ENCODE measurements around the gene SHOC1.

DNA sequence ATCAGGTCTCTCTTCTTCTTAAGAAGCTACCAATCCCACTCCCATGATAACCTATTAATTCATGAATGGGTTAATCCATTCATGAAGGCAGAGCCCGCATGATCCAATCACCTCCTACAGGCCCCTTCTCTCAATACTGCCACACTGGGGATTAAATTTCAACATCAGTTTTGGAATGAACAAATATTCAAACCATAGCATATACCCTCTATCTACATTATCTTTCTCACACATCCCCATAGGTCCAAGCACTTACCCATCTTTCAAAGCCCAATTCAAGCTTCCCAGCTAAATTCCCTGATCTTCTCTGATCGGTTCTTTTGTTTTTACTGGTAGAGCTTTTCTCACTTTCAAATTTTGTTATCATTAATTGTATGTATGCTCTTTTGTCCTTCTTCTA is 10.5 kb upstream of the SHOC1 start:
- TF ChIP-seq EGR1 (IDR thresholded peaks at IDR 0.05), result no peak
- TF ChIP-seq, protein P1, sequence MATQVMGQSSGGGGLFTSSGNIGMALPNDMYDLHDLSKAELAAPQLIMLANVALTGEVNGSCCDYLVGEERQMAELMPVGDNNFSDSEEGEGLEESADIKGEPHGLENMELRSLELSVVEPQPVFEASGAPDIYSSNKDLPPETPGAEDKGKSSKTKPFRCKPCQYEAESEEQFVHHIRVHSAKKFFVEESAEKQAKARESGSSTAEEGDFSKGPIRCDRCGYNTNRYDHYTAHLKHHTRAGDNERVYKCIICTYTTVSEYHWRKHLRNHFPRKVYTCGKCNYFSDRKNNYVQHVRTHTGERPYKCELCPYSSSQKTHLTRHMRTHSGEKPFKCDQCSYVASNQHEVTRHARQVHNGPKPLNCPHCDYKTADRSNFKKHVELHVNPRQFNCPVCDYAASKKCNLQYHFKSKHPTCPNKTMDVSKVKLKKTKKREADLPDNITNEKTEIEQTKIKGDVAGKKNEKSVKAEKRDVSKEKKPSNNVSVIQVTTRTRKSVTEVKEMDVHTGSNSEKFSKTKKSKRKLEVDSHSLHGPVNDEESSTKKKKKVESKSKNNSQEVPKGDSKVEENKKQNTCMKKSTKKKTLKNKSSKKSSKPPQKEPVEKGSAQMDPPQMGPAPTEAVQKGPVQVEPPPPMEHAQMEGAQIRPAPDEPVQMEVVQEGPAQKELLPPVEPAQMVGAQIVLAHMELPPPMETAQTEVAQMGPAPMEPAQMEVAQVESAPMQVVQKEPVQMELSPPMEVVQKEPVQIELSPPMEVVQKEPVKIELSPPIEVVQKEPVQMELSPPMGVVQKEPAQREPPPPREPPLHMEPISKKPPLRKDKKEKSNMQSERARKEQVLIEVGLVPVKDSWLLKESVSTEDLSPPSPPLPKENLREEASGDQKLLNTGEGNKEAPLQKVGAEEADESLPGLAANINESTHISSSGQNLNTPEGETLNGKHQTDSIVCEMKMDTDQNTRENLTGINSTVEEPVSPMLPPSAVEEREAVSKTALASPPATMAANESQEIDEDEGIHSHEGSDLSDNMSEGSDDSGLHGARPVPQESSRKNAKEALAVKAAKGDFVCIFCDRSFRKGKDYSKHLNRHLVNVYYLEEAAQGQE (IDR thresholded peaks at IDR 0.05; ENCODE audit: low read depth), result no peak
- TF ChIP-seq, protein P2, sequence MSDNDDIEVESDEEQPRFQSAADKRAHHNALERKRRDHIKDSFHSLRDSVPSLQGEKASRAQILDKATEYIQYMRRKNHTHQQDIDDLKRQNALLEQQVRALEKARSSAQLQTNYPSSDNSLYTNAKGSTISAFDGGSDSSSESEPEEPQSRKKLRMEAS (IDR thresholded peaks at IDR 0.05), result no peak
- no peak for TF ChIP-seq TAF1 (IDR thresholded peaks at IDR 0.05; ENCODE audit: low read depth)
- no peak for TF ChIP-seq RAD21 (IDR thresholded peaks at IDR 0.05; ENCODE audit: low read depth)
- no peak for TF ChIP-seq CREB1 (IDR thresholded peaks at IDR 0.05; ENCODE audit: low read depth)
- TF ChIP-seq TCF12 (IDR thresholded peaks at IDR 0.05; ENCODE audit: low read depth), result no peak
- no peak for TF ChIP-seq CEBPB (IDR thresholded peaks at IDR 0.05)
- no peak for TF ChIP-seq EP300 (IDR thresholded peaks at IDR 0.05; ENCODE audit: borderline replicate concordance)
- TF ChIP-seq YY1 (IDR thresholded peaks at IDR 0.05; ENCODE audit: low read depth), result no peak
- no peak for TF ChIP-seq NFIC (IDR thresholded peaks at IDR 0.05)
- TF ChIP-seq ZBTB7A (IDR thresholded peaks at IDR 0.05; ENCODE audit: low read depth), result no peak
- TF ChIP-seq TEAD4 (IDR thresholded peaks at IDR 0.05), result no peak

Measured in Ishikawa (cell line).